Measurements from ENCODE around the gene KIRREL3.

KIRREL3 gene

GRCh38 chr11:126450198-126450597 is 550.4 kb downstream of the KIRREL3 start:
- no CpG with 5 or more reads among the region's 7 CpGs for WGBS (ENCODE audit: extremely low coverage, insufficient coverage, low lambda C conversion rate)
- H3K56ac ChIP-seq (ENCODE audit: low read length) = no peak overlapping the region
- no peak overlapping the region for H3K27ac ChIP-seq (ENCODE audit: low read depth, low read length)
- no peaks in the 10 kb centered on the region for H3K27me3 ChIP-seq (ENCODE audit: insufficient read depth, low read length, poor library complexity)
- no peak overlapping the region for H2BK15ac ChIP-seq (replicated peaks; ENCODE audit: low read depth)
- no peak overlapping the region for H4K5ac ChIP-seq (ENCODE audit: low read length)
- H3K79me1 ChIP-seq (ENCODE audit: low read length) = no peaks in the 10 kb centered on the region
- no peak overlapping the region for H3K23ac ChIP-seq (ENCODE audit: low read length)
- no peak for DNase-seq
- no peak overlapping the region for H3K4me2 ChIP-seq (ENCODE audit: low read length)
- no peak overlapping the region for H3K18ac ChIP-seq (ENCODE audit: low read length)
- H3K36me3 ChIP-seq (ENCODE audit: control insufficient read depth, insufficient read depth, low read length) = no peaks in the 10 kb centered on the region
- H3K79me2 ChIP-seq (ENCODE audit: control insufficient read depth, insufficient read depth, low read length) = no peaks in the 10 kb centered on the region
- no peak overlapping the region for H3K4ac ChIP-seq (ENCODE audit: low read depth, low read length)
- H3K4me1 ChIP-seq (ENCODE audit: control insufficient read depth, low read depth, low read length) = no peaks in the 10 kb centered on the region
- no peak overlapping the region for H2BK120ac ChIP-seq (ENCODE audit: low read depth, low read length)
- no peak overlapping the region for H2AK5ac ChIP-seq (ENCODE audit: low read length)
- H3K9ac ChIP-seq (ENCODE audit: low read length) = no peak overlapping the region
- H4K8ac ChIP-seq (ENCODE audit: low read depth, low read length) = no peak overlapping the region
- no peak overlapping the region for H3K4me3 ChIP-seq (ENCODE audit: low read length)
- H2BK5ac ChIP-seq (ENCODE audit: low read length) = no peak overlapping the region

- Histone ChIP-seq H2BK120ac (ENCODE audit: low read depth, low read length) (no peak overlapping the region), H3K4me2 (ENCODE audit: low read length) (no peak overlapping the region), H3K79me2 (ENCODE audit: control insufficient read depth, insufficient read depth, low read length) (no peaks in the 10 kb centered on the region), H3K9ac (ENCODE audit: low read length) (no peak overlapping the region), H3K18ac (ENCODE audit: low read length) (no peak overlapping the region), H4K5ac (ENCODE audit: low read length) (no peak overlapping the region), H3K23ac (ENCODE audit: low read length) (no peak overlapping the region), H2BK15ac (replicated peaks; ENCODE audit: low read depth) (no peak overlapping the region), H3K4me1 (ENCODE audit: control insufficient read depth, low read depth, low read length) (no peaks in the 10 kb centered on the region), H3K27ac (ENCODE audit: low read depth, low read length) (no peak overlapping the region), H2BK5ac (ENCODE audit: low read length) (no peak overlapping the region), H3K4ac (ENCODE audit: low read depth, low read length) (no peak overlapping the region), H3K56ac (ENCODE audit: low read length) (no peak overlapping the region), H3K36me3 (ENCODE audit: control insufficient read depth, insufficient read depth, low read length) (no peaks in the 10 kb centered on the region), H2AK5ac (ENCODE audit: low read length) (no peak overlapping the region), H3K4me3 (ENCODE audit: low read length) (no peak overlapping the region), H4K8ac (ENCODE audit: low read depth, low read length) (no peak overlapping the region), H3K27me3 (ENCODE audit: insufficient read depth, low read length, poor library complexity) (no peaks in the 10 kb centered on the region), H3K79me1 (ENCODE audit: low read length) (no peaks in the 10 kb centered on the region)
- DNase-seq = no peak
- no CpG with 5 or more reads among the region's 10 CpGs for WGBS (ENCODE audit: extremely low coverage, insufficient coverage, low lambda C conversion rate)
Measured at GRCh38 chr11:126446581-126446980, 554.0 kb downstream of the KIRREL3 start.

- Histone ChIP-seq H2BK15ac (replicated peaks; ENCODE audit: low read depth) (no peak overlapping the region), H3K4ac (ENCODE audit: low read depth, low read length) (no peak overlapping the region), H3K4me1 (ENCODE audit: control insufficient read depth, low read depth, low read length) (no peaks in the 10 kb centered on the region), H3K4me3 (ENCODE audit: low read length) (no peak overlapping the region), H2BK5ac (ENCODE audit: low read length) (no peak overlapping the region), H2AK5ac (ENCODE audit: low read length) (no peak overlapping the region), H3K79me1 (ENCODE audit: low read length) (no peaks in the 10 kb centered on the region), H3K23ac (ENCODE audit: low read length) (no peak overlapping the region), H3K36me3 (ENCODE audit: control insufficient read depth, insufficient read depth, low read length) (no peaks in the 10 kb centered on the region), H3K4me2 (ENCODE audit: low read length) (no peak overlapping the region), H2BK120ac (ENCODE audit: low read depth, low read length) (no peak overlapping the region), H3K27ac (ENCODE audit: low read depth, low read length) (no peak overlapping the region), H3K79me2 (ENCODE audit: control insufficient read depth, insufficient read depth, low read length) (no peaks in the 10 kb centered on the region), H4K8ac (ENCODE audit: low read depth, low read length) (no peak overlapping the region), H3K56ac (ENCODE audit: low read length) (no peak overlapping the region), H4K5ac (ENCODE audit: low read length) (no peak overlapping the region), H3K9ac (ENCODE audit: low read length) (no peak overlapping the region), H3K18ac (ENCODE audit: low read length) (no peak overlapping the region), H3K27me3 (ENCODE audit: insufficient read depth, low read length, poor library complexity) (no peaks in the 10 kb centered on the region)
- no peak for DNase-seq
- WGBS (ENCODE audit: extremely low coverage, insufficient coverage, low lambda C conversion rate) = no CpG with 5 or more reads among the region's 7 CpGs
Measured at GRCh38 chr11:126444072-126444471, 556.5 kb downstream of the KIRREL3 start.

GRCh38 chr11:126443120-126443519 is 557.5 kb downstream of the KIRREL3 start:
- Histone ChIP-seq H3K4ac (ENCODE audit: low read depth, low read length) (no peak overlapping the region), H2BK5ac (ENCODE audit: low read length) (no peak overlapping the region)
- WGBS (ENCODE audit: extremely low coverage, insufficient coverage, low lambda C conversion rate) = no CpG with 5 or more reads among the region's 13 CpGs

GRCh38 chr11:126440792-126441514 is 559.6 kb downstream of the KIRREL3 start:
- H3K27me3 ChIP-seq (ENCODE audit: insufficient read depth, low read length, poor library complexity) = no peaks in the 10 kb centered on the region
- no peak overlapping the region for H3K27ac ChIP-seq (ENCODE audit: low read depth, low read length)
- H4K5ac ChIP-seq (ENCODE audit: low read length) = no peak overlapping the region
- H3K4ac ChIP-seq (ENCODE audit: low read depth, low read length) = no peak overlapping the region
- H3K4me2 ChIP-seq (ENCODE audit: low read length) = peak overlapping the region; percentile 31
- no peaks in the 10 kb centered on the region for H3K79me1 ChIP-seq (ENCODE audit: low read length)
- H3K4me1 ChIP-seq (ENCODE audit: control insufficient read depth, low read depth, low read length) = no peaks in the 10 kb centered on the region
- no peak overlapping the region for H3K4me3 ChIP-seq (ENCODE audit: low read length)
- H2BK120ac ChIP-seq (ENCODE audit: low read depth, low read length) = no peak overlapping the region
- no peaks in the 10 kb centered on the region for H3K36me3 ChIP-seq (ENCODE audit: control insufficient read depth, insufficient read depth, low read length)
- no peak overlapping the region for H3K18ac ChIP-seq (ENCODE audit: low read length)
- no peak overlapping the region for H2AK5ac ChIP-seq (ENCODE audit: low read length)
- no peak overlapping the region for H2BK15ac ChIP-seq (replicated peaks; ENCODE audit: low read depth)
- peak overlapping the region; percentile 74 for H3K56ac ChIP-seq (ENCODE audit: low read length)
- whole genome bisulfite sequencing (ENCODE audit: extremely low coverage, insufficient coverage, low lambda C conversion rate) = no CpG with 5 or more reads among the region's 21 CpGs
- no peak overlapping the region for H3K23ac ChIP-seq (ENCODE audit: low read length)
- peak overlapping the region; percentile 52 for H3K9ac ChIP-seq (ENCODE audit: low read length)
- DNase-seq = peak; percentile 90
- H3K79me2 ChIP-seq (ENCODE audit: control insufficient read depth, insufficient read depth, low read length) = no peaks in the 10 kb centered on the region
- H4K8ac ChIP-seq (ENCODE audit: low read depth, low read length) = no peak overlapping the region
- no peak overlapping the region for H2BK5ac ChIP-seq (ENCODE audit: low read length)

More at GRCh38 chr11:126443120-126443519, 557.5 kb downstream of the KIRREL3 start:
- Histone ChIP-seq H2AK5ac (ENCODE audit: low read length) (no peak overlapping the region), H3K36me3 (ENCODE audit: control insufficient read depth, insufficient read depth, low read length) (no peaks in the 10 kb centered on the region), H2BK120ac (ENCODE audit: low read depth, low read length) (no peak overlapping the region), H3K56ac (ENCODE audit: low read length) (no peak overlapping the region), H3K4me2 (ENCODE audit: low read length) (no peak overlapping the region), H3K79me1 (ENCODE audit: low read length) (no peaks in the 10 kb centered on the region), H4K5ac (ENCODE audit: low read length) (no peak overlapping the region), H3K23ac (ENCODE audit: low read length) (peak overlapping the region; percentile 24), H3K4me3 (ENCODE audit: low read length) (no peak overlapping the region), H3K27ac (ENCODE audit: low read depth, low read length) (no peak overlapping the region), H3K18ac (ENCODE audit: low read length) (no peak overlapping the region), H4K8ac (ENCODE audit: low read depth, low read length) (no peak overlapping the region), H3K27me3 (ENCODE audit: insufficient read depth, low read length, poor library complexity) (no peaks in the 10 kb centered on the region), H3K79me2 (ENCODE audit: control insufficient read depth, insufficient read depth, low read length) (no peaks in the 10 kb centered on the region), H3K4me1 (ENCODE audit: control insufficient read depth, low read depth, low read length) (no peaks in the 10 kb centered on the region), H3K9ac (ENCODE audit: low read length) (no peak overlapping the region), H2BK15ac (replicated peaks; ENCODE audit: low read depth) (no peak overlapping the region)
- no peak for DNase-seq

GRCh38 chr11:126440276-126440675 is 560.3 kb downstream of the KIRREL3 start:
- H3K27me3 ChIP-seq (ENCODE audit: insufficient read depth, low read length, poor library complexity) = no peaks in the 10 kb centered on the region
- no peaks in the 10 kb centered on the region for H3K36me3 ChIP-seq (ENCODE audit: control insufficient read depth, insufficient read depth, low read length)
- no peak overlapping the region for H2BK120ac ChIP-seq (ENCODE audit: low read depth, low read length)
- H4K8ac ChIP-seq (ENCODE audit: low read depth, low read length) = no peak overlapping the region
- H3K23ac ChIP-seq (ENCODE audit: low read length) = no peak overlapping the region
- H2BK15ac ChIP-seq (replicated peaks; ENCODE audit: low read depth) = no peak overlapping the region
- H4K5ac ChIP-seq (ENCODE audit: low read length) = no peak overlapping the region
- no peak overlapping the region for H3K9ac ChIP-seq (ENCODE audit: low read length)
- no peak overlapping the region for H2AK5ac ChIP-seq (ENCODE audit: low read length)
- H3K18ac ChIP-seq (ENCODE audit: low read length) = no peak overlapping the region
- H3K79me1 ChIP-seq (ENCODE audit: low read length) = no peaks in the 10 kb centered on the region
- no peak overlapping the region for H2BK5ac ChIP-seq (ENCODE audit: low read length)
- WGBS (ENCODE audit: extremely low coverage, insufficient coverage, low lambda C conversion rate) = no CpG with 5 or more reads among the region's 22 CpGs
- no peaks in the 10 kb centered on the region for H3K4me1 ChIP-seq (ENCODE audit: control insufficient read depth, low read depth, low read length)
- no peak overlapping the region for H3K4ac ChIP-seq (ENCODE audit: low read depth, low read length)
- no peaks in the 10 kb centered on the region for H3K79me2 ChIP-seq (ENCODE audit: control insufficient read depth, insufficient read depth, low read length)
- H3K4me2 ChIP-seq (ENCODE audit: low read length) = no peak overlapping the region
- no peak overlapping the region for H3K4me3 ChIP-seq (ENCODE audit: low read length)
- H3K27ac ChIP-seq (ENCODE audit: low read depth, low read length) = no peak overlapping the region
- H3K56ac ChIP-seq (ENCODE audit: low read length) = no peak overlapping the region
- DNase-seq = no peak
